Heart left ventricle (tissue), 16 donors: ENCODE data around the gene TMEM175. TPM values are rescaled to one million over a fixed set of nuclear protein-coding genes. Genes with fewer than 3 reads are reported as not detected.

Experiments
- ATAC-seq, 4 donors: fragments of 200-7000 bp; cut with Tn5 transposase; one replicate each; pipeline ENCODE4 v1.9.1; 2020 to 2022; ENCODE audit warnings: moderate library complexity in 4 of 4, mild to moderate bottlenecking in 3 of 4, moderate number of reproducible peaks in 1 of 4
- DNase-seq, 5 donors: peaks; one replicate each; pipeline ENCODE4 v3.0.0-alpha.2; 2020
- H3K27ac ChIP-seq, 12 donors: fragments of 200-600 bp; sonication (generic) in 4 of 12; one replicate each; pipeline versions ENCODE4 v1.5.0 to v1.8.0; 2016 to 2022; ENCODE audit warnings: mild to moderate bottlenecking in 2 of 12
- H3K27me3 ChIP-seq, 9 donors: fragments of 200-600 bp; sonication (generic) in 2 of 9; one replicate each; pipeline versions ENCODE4 v1.5.1 to v1.8.0; 2016 to 2022; ENCODE audit warnings: mild to moderate bottlenecking in 3 of 9
- H3K36me3 ChIP-seq, 9 donors: fragments of 200-600 bp; sonication (generic) in 2 of 9; one replicate each; pipeline versions ENCODE4 v1.5.0 to v1.8.0; 2018 to 2022; ENCODE audit warnings: mild to moderate bottlenecking in 2 of 9
- H3K4me1 ChIP-seq, 12 donors: fragments of 200-600 bp; sonication (generic) in 4 of 12; one replicate each; pipeline versions ENCODE4 v1.5.0 to v1.8.0; 2016 to 2022; ENCODE audit warnings: mild to moderate bottlenecking in 3 of 12
- H3K4me3 ChIP-seq, 12 donors: fragments of 200-600 bp; sonication (generic) in 4 of 12; one replicate each; pipeline versions ENCODE4 v1.5.0 to v1.8.0; 2017 to 2022; ENCODE audit warnings: mild to moderate bottlenecking in 9 of 12, moderate library complexity in 4 of 12
- H3K9me3 ChIP-seq, 12 donors: fragments of 200-600 bp; sonication (generic) in 4 of 12; one replicate each; pipeline versions ENCODE4 v1.5.0 to v1.8.0; 2016 to 2022; ENCODE audit warnings: mild to moderate bottlenecking in 1 of 12
- CTCF ChIP-seq, 12 donors: fragments of 200-600 bp; sonication (generic) in 4 of 12; IDR thresholded peaks; one replicate each; pipeline versions ENCODE4 v1.5.0 to v1.8.0; 2018 to 2022; ENCODE audit warnings: antibody characterized with exemption in 12 of 12, mild to moderate bottlenecking in 5 of 12
- POLR2A ChIP-seq, 2 donors: fragments of 450-650 bp; IDR thresholded peaks; one replicate each; pipeline ENCODE4 v1.6.1; 2017; ENCODE audit warnings: antibody characterized with exemption in 2 of 2, mild to moderate bottlenecking in 2 of 2, moderate library complexity in 2 of 2
- WGBS, 4 donors: extraction: QIAGEN DNeasy Blood & Tissue Kit in 2 of 4; methylation state at CpG; one replicate each; pipeline versions ENCODE4 v1.1.5 to v1.1.7; 2013 to 2018; 5-methylcytosine and 5-hydroxymethylcytosine counted together
- intact Hi-C, 10 donors: fragments of 100-400 bp; cut with DNase I; formaldehyde crosslinking; loops; one replicate each; pipeline versions ENCODE4 v1.11.1 to v1.14.2; 2022
- polyA plus RNA-seq, 2 donors: library from polyadenylated mRNA; stranded (reverse); fragments of 200-250 nt; gene quantifications; one replicate each; pipeline ENCODE4 v1.2.3, GENCODE V29; 2013
- total RNA-seq, 9 donors: library from RNA; depleted of rRNA in 2 of 9; stranded (reverse); fragments of >200 nt in 2 of 9; fragmentation: NEBNext Ultra II Directional in 3 of 9; extraction: Animal tissue kit (Norgen Biotek cat#: 25700) in 3 of 9; gene quantifications; one replicate each; pipeline versions ENCODE4 v1.1.0 to v1.2.4, GENCODE V29; 2016 to 2023
- donor health status: ischemic (EF 13 %, LVEDD 7.1; RV severe dilation, severe dysfunction).
- donor health status: healthy with polysubstance abuse.
- donor health status: DM: no; HTN: yes; CAD: no.
- donor health status: DM: no; HTN: no; CAD: no.
- donor health status: ischemic (EF 25% LVEDD 6.9; RV normal size, moderate dysfunction).
- donor health status: ischemic (EF 25% LVEDD 5.7; RV mildly dilated, moderate dysfunction).
- donor health status: healthy.
- donor health status: DM: yes; HTN: yes; CAD: no.
- donor health status: ischemic (EF 35%, LVEDD 5.7; RV mildly dilated, moderate dysfunction).
- donor health status: nonischemic (EF 11% LVEDD 7.7; RV severe dilation, severe dysfunction).
- donor health status: DM: yes; HTN: yes; CAD: no.
- donor health status: PGD.
- donor health status: ischemic (EF 29% LVEDD 5.4; RV normal size, mild dysfunction).
- donor health status: nonischemic (EF 23%, LVEDD 6.1; RV moderate dilation, normal function).

The TMEM175 gene
- total and polyA plus RNA-seq, 11 donors = 14.2 to 34.6 (median 20.1) TPM

DNA sequence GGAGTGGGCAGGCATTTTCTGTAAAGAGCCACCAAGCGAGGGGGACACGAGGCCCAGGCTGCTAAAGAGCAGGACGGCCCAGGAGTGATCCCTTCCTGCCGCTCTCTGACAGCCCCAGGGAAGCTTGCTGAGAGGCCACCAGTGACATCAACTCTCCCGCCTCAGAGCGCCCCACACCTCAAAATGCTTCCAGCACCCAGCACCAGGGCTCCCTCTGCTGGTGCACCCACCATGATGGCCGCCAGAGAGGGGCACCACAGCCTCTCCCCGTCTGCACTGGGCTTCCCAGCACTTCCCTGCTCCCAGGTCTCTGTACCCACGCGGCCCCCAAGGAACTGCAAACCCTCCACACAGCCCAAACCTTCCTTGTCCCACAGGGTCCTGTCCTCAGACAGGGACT, 40.5 kb upstream of the TMEM175 start:
- Histone ChIP-seq H3K27ac (no peak overlapping the region), H3K9me3 (no peaks in the 10 kb centered on the region), H3K4me1 (no peaks in the 10 kb centered on the region), H3K4me3 (no peak overlapping the region), H3K27me3 (no peaks in the 10 kb centered on the region), H3K36me3 (peaks cover 0 to 87% (median 60%) of the 10 kb centered on the region in 9 donors)
- WGBS, 4 donors = 87 to 93% (median 91%) methylated on average over 8 to 10 of the region's 10 CpGs
- ATAC-seq (no peak), DNase-seq (no peak)
- TF ChIP-seq POLR2A (IDR thresholded peaks at IDR 0.05) = no peak
- peak in 1 of 12 donors; percentile 9 for TF ChIP-seq CTCF (IDR thresholded peaks at IDR 0.05)
- intact Hi-C loops = no loop called here

GRCh38 chr4:892780-893179, 39.5 kb upstream of the TMEM175 start:
- 83 to 95% (median 93%) methylated on average over 2 to 10 of the region's 10 CpGs for WGBS, 4 donors
- Histone ChIP-seq H3K27ac (no peak overlapping the region), H3K27me3 (no peaks in the 10 kb centered on the region), H3K36me3 (peaks cover 0 to 90% (median 70%) of the 10 kb centered on the region in 9 donors), H3K4me3 (no peak overlapping the region), H3K4me1 (no peaks in the 10 kb centered on the region), H3K9me3 (no peaks in the 10 kb centered on the region)
- intact Hi-C loops = no loop called here
- no peak for DNase-seq
- no peak for ATAC-seq
- TF ChIP-seq POLR2A (IDR thresholded peaks at IDR 0.05) (no peak), CTCF (IDR thresholded peaks at IDR 0.05) (no peak)

DNA sequence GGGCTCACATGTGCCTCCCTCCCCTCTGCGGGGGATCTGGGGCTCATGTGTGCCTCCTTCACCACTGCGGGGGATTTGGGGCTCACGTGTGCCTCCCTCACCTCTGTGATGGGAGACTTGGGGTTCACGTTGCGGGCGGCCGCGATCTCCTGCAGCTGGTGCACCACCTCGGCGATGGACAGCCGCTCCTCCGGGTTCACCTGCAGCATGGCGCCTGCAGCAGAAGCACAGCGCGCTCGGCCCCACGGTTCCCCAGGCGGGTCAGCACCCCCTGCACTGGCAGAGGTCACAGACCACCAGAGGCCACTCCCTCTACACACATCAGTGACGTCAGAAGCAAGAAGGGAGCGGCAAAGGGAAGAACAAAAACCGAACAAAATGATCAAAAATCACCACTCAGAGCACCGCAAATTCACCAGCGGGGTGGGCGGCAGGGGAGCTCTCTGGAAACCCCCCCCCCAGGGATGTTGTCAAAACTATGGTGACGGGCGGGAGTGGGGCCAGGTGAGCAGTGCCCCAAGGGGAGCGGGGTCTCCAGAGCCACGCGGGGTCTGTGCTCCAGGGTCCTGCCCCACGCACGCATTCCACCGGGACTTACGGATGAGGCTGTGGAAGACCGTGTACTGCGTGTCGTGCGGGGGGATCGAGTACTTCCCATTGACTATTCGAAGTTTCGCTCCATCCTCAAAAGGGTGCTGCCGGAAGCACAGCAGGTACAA, 38.8 kb upstream of the TMEM175 start:
- ATAC-seq (no peak), DNase-seq (no peak)
- Histone ChIP-seq H3K4me3 (no peak overlapping the region), H3K27me3 (no peaks in the 10 kb centered on the region), H3K36me3 (peaks cover 0 to 90% (median 67%) of the 10 kb centered on the region in 9 donors), H3K27ac (no peak overlapping the region), H3K9me3 (no peaks in the 10 kb centered on the region), H3K4me1 (no peaks in the 10 kb centered on the region)
- no peak for TF ChIP-seq POLR2A (IDR thresholded peaks at IDR 0.05)
- no peak for TF ChIP-seq CTCF (IDR thresholded peaks at IDR 0.05)
- intact Hi-C loops = no loop called here
- WGBS, 4 donors = 95 to 96% (median 96%) methylated on average over 38 to 41 of the region's 41 CpGs

GRCh38 chr4:893995-894705, 38.1 kb upstream of the TMEM175 start:
- H3K4me1 ChIP-seq = no peaks in the 10 kb centered on the region
- H3K27me3 ChIP-seq = no peaks in the 10 kb centered on the region
- no peaks in the 10 kb centered on the region for H3K9me3 ChIP-seq
- H3K4me3 ChIP-seq = no peak overlapping the region
- TF ChIP-seq POLR2A (IDR thresholded peaks at IDR 0.05) (no peak), CTCF (IDR thresholded peaks at IDR 0.05) (no peak)
- 88 to 95% (median 94%) methylated on average over 40 of the region's 40 CpGs for WGBS, 4 donors
- no peak for ATAC-seq
- intact Hi-C loops = no loop called here
- H3K36me3 ChIP-seq = peaks cover 0 to 84% (median 60%) of the 10 kb centered on the region in 9 donors
- no peak overlapping the region for H3K27ac ChIP-seq
- DNase-seq = no peak
